ENCODE data around the gene PGM1.

Gene PGM1

DNA sequence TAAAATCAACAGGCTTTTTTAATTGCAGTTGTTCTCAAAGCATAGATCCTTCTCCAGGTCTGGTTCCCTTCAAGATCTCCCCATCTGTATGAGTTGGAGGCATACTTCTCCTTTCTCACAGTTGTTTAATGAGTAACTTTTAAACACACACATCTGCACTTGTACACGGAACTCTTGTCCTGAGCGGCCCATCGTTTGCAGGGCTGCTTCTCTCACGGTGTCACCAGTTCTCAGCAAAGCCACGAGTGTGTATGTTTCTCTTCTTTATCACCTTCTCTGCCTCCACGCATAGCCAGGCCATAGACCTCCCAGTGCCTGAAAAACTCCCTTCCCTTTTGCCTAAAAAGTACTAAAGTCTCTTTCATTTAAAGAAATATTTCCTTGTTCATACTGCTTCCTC is 111.9 kb downstream of the PGM1 start:
- no peak for DNase-seq

DNA sequence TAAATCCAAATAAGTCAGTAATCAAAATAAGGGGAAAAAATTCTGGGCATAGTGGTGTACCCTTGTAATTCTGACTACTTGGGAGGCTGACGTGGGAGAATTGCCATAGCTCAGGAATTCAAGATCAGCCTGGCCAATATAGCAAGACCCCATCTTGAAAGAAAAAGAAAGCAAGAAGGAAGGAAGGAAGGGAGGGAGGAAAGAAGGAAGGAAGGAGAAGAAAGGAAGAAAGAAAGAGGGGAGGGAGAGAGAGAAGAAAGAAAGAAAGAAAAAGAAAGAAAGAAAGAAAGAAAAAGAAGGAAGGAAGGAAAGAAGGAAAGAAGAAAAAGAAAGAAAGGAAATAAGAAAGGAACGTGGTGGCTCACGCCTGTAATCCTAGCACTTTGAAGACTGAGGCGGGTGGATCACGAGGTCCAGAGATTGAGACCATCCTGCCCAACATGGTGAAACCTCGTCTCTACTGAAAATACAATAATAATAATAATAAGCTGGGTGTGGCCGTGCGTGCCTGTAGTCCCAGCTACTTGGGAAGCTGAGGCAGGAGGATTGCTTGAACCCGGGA is 116.1 kb downstream of the PGM1 start:
- DNase-seq: no peak
